IMR-90 (cell line): Measurements from ENCODE around the gene CCNQ. TPM values are rescaled to one million over a fixed set of nuclear protein-coding genes. Genes with fewer than 3 reads are reported as not detected.

Experiments
- ATAC-seq: fragments of 200-7000 bp; cut with Tn5 transposase; 2 replicates; pipeline ENCODE4 v1.9.1; 2020; ENCODE audit warnings: low read depth, mild to moderate bottlenecking, moderate library complexity
- BruUV-seq: library from RNA; stranded (reverse); fragments of 400-500 nt; replicated peaks from 2 replicates; lab custom pipeline; 2021; lab: Mats Ljungman, UMichigan
- CTCF ChIA-PET: fragments of 300-600 bp; formaldehyde crosslinking; extraction: SDS; loops from one replicate; lab custom pipeline; 2021; ENCODE audit warnings: antibody characterized with exemption; lab: Yijun Ruan, JAX
- POLR2A ChIA-PET: fragments of 300-600 bp; sonication (Branson Sonifier 250); formaldehyde crosslinking; loops from one replicate; lab custom pipeline; 2022; ENCODE audit warnings: antibody characterized with exemption; ENCODE audit not compliant: unreplicated experiment; lab: Charles Lee
- DNase-seq: peaks from one replicate; pipeline ENCODE4 v3.0.0; 2013
- H2AFZ ChIP-seq: replicated peaks from 2 replicates; pipeline ENCODE3; 2013; ENCODE audit warnings: low read length, mild to moderate bottlenecking; ENCODE audit not compliant: poor library complexity
- H2AK5ac ChIP-seq: 2 replicates; pipeline ENCODE4 v1.6.1; 2013; ENCODE audit warnings: low read depth, low read length, inconsistent platforms
- H2AK9ac ChIP-seq: replicated peaks from 2 replicates; pipeline ENCODE3; 2013; ENCODE audit warnings: mild to moderate bottlenecking, low read depth, low read length, moderate library complexity; ENCODE audit not compliant: poor library complexity
- H2BK120ac ChIP-seq: 2 replicates; pipeline ENCODE4 v1.6.1; 2013; ENCODE audit warnings: low read depth, low read length, inconsistent platforms
- H2BK15ac ChIP-seq: 3 replicates; pipeline ENCODE4 v1.6.1; 2013; ENCODE audit warnings: low read depth, low read length, inconsistent platforms
- H2BK20ac ChIP-seq: 2 replicates; pipeline ENCODE4 v1.6.1; 2013; ENCODE audit warnings: low read depth, mild to moderate bottlenecking, inconsistent platforms, low read length, moderate library complexity
- H2BK5ac ChIP-seq: 2 replicates; pipeline ENCODE4 v1.6.1; 2013; ENCODE audit warnings: mild to moderate bottlenecking, low read depth, low read length, inconsistent platforms; ENCODE audit not compliant: poor library complexity, severe bottlenecking
- H3K14ac ChIP-seq: replicated peaks from 2 replicates; pipeline ENCODE4 v1.6.1; 2013; ENCODE audit warnings: low read depth, low read length, inconsistent platforms
- H3K18ac ChIP-seq: 2 replicates; pipeline ENCODE4 v1.6.1; 2013; ENCODE audit warnings: low read depth, low read length, control low read depth
- H3K23ac ChIP-seq: 2 replicates; pipeline ENCODE4 v1.6.1; 2013; ENCODE audit warnings: low read depth, low read length, inconsistent platforms
- H3K27ac ChIP-seq: 2 replicates; pipeline ENCODE4 v1.5.1; 2013; ENCODE audit warnings: mild to moderate bottlenecking, control low read depth, low read length; ENCODE audit not compliant: insufficient read depth
- H3K27me3 ChIP-seq: 2 replicates; pipeline ENCODE4 v1.6.1; 2013; ENCODE audit warnings: low read length; ENCODE audit not compliant: control insufficient read depth, insufficient read depth
- H3K36me3 ChIP-seq: 2 replicates; pipeline ENCODE4 v1.6.1; 2013; ENCODE audit warnings: low read length, mixed read lengths; ENCODE audit not compliant: control insufficient read depth, insufficient read depth
- H3K4ac ChIP-seq: 2 replicates; pipeline ENCODE4 v1.6.1; 2013; ENCODE audit warnings: low read depth, low read length, inconsistent platforms
- H3K4me1 ChIP-seq: 2 replicates; pipeline ENCODE4 v1.6.1; 2013; ENCODE audit warnings: low read length, mixed read lengths; ENCODE audit not compliant: control insufficient read depth, insufficient read depth
- H3K4me2 ChIP-seq: 2 replicates; pipeline ENCODE4 v1.6.1; 2013; ENCODE audit warnings: low read depth, mild to moderate bottlenecking, control low read depth, low read length, moderate library complexity
- H3K4me3 ChIP-seq: 2 replicates; pipeline ENCODE4 v1.5.1; 2013; ENCODE audit warnings: low read depth, mild to moderate bottlenecking, control low read depth, low read length, moderate library complexity; ENCODE audit not compliant: insufficient read depth
- H3K56ac ChIP-seq: 2 replicates; pipeline ENCODE4 v1.6.1; 2013; ENCODE audit warnings: low read length, inconsistent platforms; ENCODE audit not compliant: insufficient read depth; ENCODE audit errors: extremely low read depth
- H3K79me1 ChIP-seq, 2 experiments: 2 replicates each; pipeline ENCODE4 v1.6.1; 2013; ENCODE audit warnings: low read length in 2 of 2, inconsistent platforms in 1 of 2, low read depth in 1 of 2
- H3K9ac ChIP-seq: 2 replicates; pipeline ENCODE4 v1.6.1; 2013; ENCODE audit warnings: low read depth, low read length, control low read depth
- H3K9me1 ChIP-seq: 2 replicates; pipeline ENCODE4 v1.6.1; 2013; ENCODE audit warnings: low read length, inconsistent platforms; ENCODE audit not compliant: insufficient read depth
- H3K9me3 ChIP-seq: 2 replicates; pipeline ENCODE4 v1.6.1; 2013; ENCODE audit warnings: low read length; ENCODE audit not compliant: control insufficient read depth, insufficient read depth
- H4K20me1 ChIP-seq: 2 replicates; pipeline ENCODE4 v1.6.1; 2013; ENCODE audit warnings: low read length, inconsistent platforms; ENCODE audit not compliant: insufficient read depth
- H4K5ac ChIP-seq: 2 replicates; pipeline ENCODE4 v1.6.1; 2013; ENCODE audit warnings: mild to moderate bottlenecking, low read depth, low read length, control low read depth
- H4K8ac ChIP-seq, 2 experiments: 2 replicates each; pipeline ENCODE4 v1.6.1; 2013; ENCODE audit warnings: low read depth in 2 of 2, low read length in 2 of 2, control low read depth in 1 of 2, inconsistent platforms in 1 of 2
- H4K91ac ChIP-seq: 2 replicates; pipeline ENCODE4 v1.6.1; 2013; ENCODE audit warnings: low read depth, low read length, inconsistent platforms; ENCODE audit not compliant: insufficient read depth
- BHLHE40 ChIP-seq: fragments of 150-350 bp; IDR thresholded peaks from 2 replicates; pipeline ENCODE4 v1.6.1; 2016; ENCODE audit warnings: mild to moderate bottlenecking, low read depth, low read length
- CEBPB ChIP-seq: IDR thresholded peaks from 2 replicates; pipeline ENCODE4 v1.6.1; 2012; ENCODE audit warnings: low read depth, low read length, improper control_type of control experiment
- CHD1 ChIP-seq: IDR thresholded peaks from 2 replicates; pipeline ENCODE4 v1.6.1; 2012; ENCODE audit warnings: low read depth, low read length, improper control_type of control experiment
- CTCF ChIP-seq: conservative IDR thresholded peaks from 2 replicates; pipeline ENCODE4 v1.5.1; 2012; ENCODE audit warnings: mild to moderate bottlenecking, low read depth, low read length, improper control_type of control experiment
- FOS ChIP-seq: fragments of 150-350 bp; IDR thresholded peaks from 2 replicates; pipeline ENCODE4 v1.6.1; 2016; ENCODE audit warnings: low read depth, low read length
- MAFK ChIP-seq: IDR thresholded peaks from 2 replicates; pipeline ENCODE4 v1.6.1; 2012; ENCODE audit warnings: low read depth, low read length, improper control_type of control experiment
- MAZ ChIP-seq: IDR thresholded peaks from 2 replicates; pipeline ENCODE4 v1.6.1; 2012; ENCODE audit warnings: low read depth, mild to moderate bottlenecking, low read length, improper control_type of control experiment, moderate library complexity, borderline replicate concordance
- MXI1 ChIP-seq: IDR thresholded peaks from 2 replicates; pipeline ENCODE4 v1.6.1; 2012; ENCODE audit warnings: low read depth, mild to moderate bottlenecking, low read length, moderate library complexity, borderline replicate concordance
- NFE2L2 ChIP-seq: fragments of 150-350 bp; IDR thresholded peaks from 2 replicates; pipeline ENCODE4 v1.6.1; 2016; ENCODE audit warnings: low read depth, mild to moderate bottlenecking, low read length
- POLR2A ChIP-seq: IDR thresholded peaks from 2 replicates; pipeline ENCODE4 v1.6.1; 2012; ENCODE audit warnings: mild to moderate bottlenecking, low read depth, low read length
- RAD21 ChIP-seq: IDR thresholded peaks from 2 replicates; pipeline ENCODE4 v1.6.1; 2012; ENCODE audit warnings: low read length, improper control_type of control experiment
- RCOR1 ChIP-seq: IDR thresholded peaks from 2 replicates; pipeline ENCODE4 v1.6.1; 2012; ENCODE audit warnings: mild to moderate bottlenecking, low read length, improper control_type of control experiment; ENCODE audit not compliant: insufficient replicate concordance
- RFX5 ChIP-seq: IDR thresholded peaks from 2 replicates; pipeline ENCODE4 v1.8.0; 2012; ENCODE audit warnings: low read depth, mild to moderate bottlenecking, low read length, moderate library complexity
- SMC3 ChIP-seq: fragments of 150-350 bp; IDR thresholded peaks from 2 replicates; pipeline ENCODE4 v1.6.1; 2016; ENCODE audit warnings: low read depth, mild to moderate bottlenecking, antibody characterized with exemption, low read length, moderate library complexity
- WGBS, 2 experiments: methylation state at CpG; one replicate each; pipeline versions ENCODE4 v1.1.5 to v1.1.7; 2013; ENCODE audit warnings: missing lambda C conversion rate in 2 of 2; ENCODE audit not compliant: insufficient read length in 1 of 2; ENCODE audit errors: extremely low coverage in 2 of 2; 5-methylcytosine and 5-hydroxymethylcytosine counted together
- dilution Hi-C: fragments of 300-500 bp; cut with HindIII; formaldehyde crosslinking; loops from one replicate; pipeline ENCODE4 v1.14.3; 2018; ENCODE audit warnings: low sequenced_read_pairs; ENCODE audit not compliant: unreplicated experiment
- in situ Hi-C: fragments of 300-500 bp; cut with MboI; formaldehyde crosslinking; loops from 3 replicates; pipeline ENCODE4 v1.14.3; 2019; ENCODE audit warnings: low sequenced_read_pairs, inconsistent platforms, mixed read lengths
- intact Hi-C: fragments of 100-400 bp; cut with micrococcal nuclease; formaldehyde crosslinking; loops from 2 replicates; pipeline ENCODE4 v1.10.0; 2022
- polyA plus RNA-seq, 3 experiments: library from polyadenylated mRNA; depleted of rRNA; stranded (reverse); fragments of >200 nt; gene quantifications; 2 replicates each; pipeline ENCODE4 v1.2.3, GENCODE V29; 2012; ENCODE audit warnings: low replicate concordance in 1 of 3
- total RNA-seq: library from RNA; depleted of rRNA; stranded (reverse); fragments of >200 nt; gene quantifications from 2 replicates; pipeline ENCODE4 v1.2.3, GENCODE V29; 2012
- TF ChIP-seq, protein P1 (sequence below): fragments of 150-350 bp; IDR thresholded peaks from 2 replicates; pipeline ENCODE4 v1.6.1; 2017; ENCODE audit warnings: mild to moderate bottlenecking, antibody characterized with exemption, low read length, low read depth
- TF ChIP-seq, protein P2 (sequence below): fragments of 150-350 bp; IDR thresholded peaks from 2 replicates; pipeline ENCODE4 v1.6.1; 2016; ENCODE audit warnings: low read depth, mild to moderate bottlenecking, low read length, moderate library complexity, borderline replicate concordance

CCNQ gene
- total and polyA plus RNA-seq, 2 of the 4 experiments (the other 2 are of a cell fraction) = 27.6 to 35.2 TPM

GRCh38 chrX:153585827-153586226 lies 13.1 kb downstream of the CCNQ start:
- no peaks in the 10 kb centered on the region for H3K9me1 ChIP-seq
- in situ Hi-C loops = no loop called here
- WGBS, 2 experiments = 81% methylated on average over 2 of the region's 4 CpGs; no CpG with 5 or more reads in 1 of the 2 experiments

More at GRCh38 chrX:153585827-153586226, 13.1 kb downstream of the CCNQ start:
- CTCF ChIA-PET = no interaction called here
- no peak overlapping the region for H2BK120ac ChIP-seq
- no TSS peak for BruUV-seq
- H4K91ac ChIP-seq = no peak overlapping the region
- no peak overlapping the region for H3K4me2 ChIP-seq
- ATAC-seq = no peak
- POLR2A ChIA-PET = no interaction called here
- H3K36me3 ChIP-seq = peaks cover 11% of the 10 kb centered on the region
- no peak overlapping the region for H2BK20ac ChIP-seq
- H3K4me1 ChIP-seq = no peaks in the 10 kb centered on the region
- dilution Hi-C loops = no loop called here
- H3K4me3 ChIP-seq = no peak overlapping the region
- no peaks in the 10 kb centered on the region for H3K9me3 ChIP-seq
- DNase-seq = no peak
- no peak overlapping the region for H3K27ac ChIP-seq
- no peaks in the 10 kb centered on the region for H3K79me1 ChIP-seq
- no peak overlapping the region for H3K56ac ChIP-seq
- no peak overlapping the region for H2AFZ ChIP-seq
- H3K4ac ChIP-seq = no peak overlapping the region
- H2BK15ac ChIP-seq = no peak overlapping the region
- H3K14ac ChIP-seq = no peak overlapping the region
- H4K8ac ChIP-seq = no peak overlapping the region
- H2BK5ac ChIP-seq = no peak overlapping the region
- no peak overlapping the region for H3K23ac ChIP-seq
- H3K18ac ChIP-seq = no peak overlapping the region
- intact Hi-C loops = no loop called here
- H4K20me1 ChIP-seq = no peaks in the 10 kb centered on the region
- no peaks in the 10 kb centered on the region; the same call in 1 of the 2 replicates for H3K27me3 ChIP-seq
- no peak overlapping the region for H3K9ac ChIP-seq
- no peak overlapping the region for H2AK9ac ChIP-seq
- no peak overlapping the region for H4K5ac ChIP-seq
- no peak overlapping the region for H2AK5ac ChIP-seq
- TF ChIP-seq CTCF = no peak
- no peak for TF ChIP-seq POLR2A
- TF ChIP-seq, protein P1, sequence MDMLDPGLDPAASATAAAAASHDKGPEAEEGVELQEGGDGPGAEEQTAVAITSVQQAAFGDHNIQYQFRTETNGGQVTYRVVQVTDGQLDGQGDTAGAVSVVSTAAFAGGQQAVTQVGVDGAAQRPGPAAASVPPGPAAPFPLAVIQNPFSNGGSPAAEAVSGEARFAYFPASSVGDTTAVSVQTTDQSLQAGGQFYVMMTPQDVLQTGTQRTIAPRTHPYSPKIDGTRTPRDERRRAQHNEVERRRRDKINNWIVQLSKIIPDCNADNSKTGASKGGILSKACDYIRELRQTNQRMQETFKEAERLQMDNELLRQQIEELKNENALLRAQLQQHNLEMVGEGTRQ = no peak
- no peak for TF ChIP-seq MAZ
- no peak for TF ChIP-seq RFX5
- no peak for TF ChIP-seq RCOR1
- TF ChIP-seq CHD1 = no peak
- TF ChIP-seq MXI1 = no peak
- TF ChIP-seq FOS = no peak
- TF ChIP-seq MAFK = no peak
- no peak for TF ChIP-seq CEBPB
- no peak for TF ChIP-seq BHLHE40
- TF ChIP-seq, protein P2, sequence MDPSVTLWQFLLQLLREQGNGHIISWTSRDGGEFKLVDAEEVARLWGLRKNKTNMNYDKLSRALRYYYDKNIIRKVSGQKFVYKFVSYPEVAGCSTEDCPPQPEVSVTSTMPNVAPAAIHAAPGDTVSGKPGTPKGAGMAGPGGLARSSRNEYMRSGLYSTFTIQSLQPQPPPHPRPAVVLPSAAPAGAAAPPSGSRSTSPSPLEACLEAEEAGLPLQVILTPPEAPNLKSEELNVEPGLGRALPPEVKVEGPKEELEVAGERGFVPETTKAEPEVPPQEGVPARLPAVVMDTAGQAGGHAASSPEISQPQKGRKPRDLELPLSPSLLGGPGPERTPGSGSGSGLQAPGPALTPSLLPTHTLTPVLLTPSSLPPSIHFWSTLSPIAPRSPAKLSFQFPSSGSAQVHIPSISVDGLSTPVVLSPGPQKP = no peak
- no peak for TF ChIP-seq SMC3
- no peak for TF ChIP-seq NFE2L2
- no peak for TF ChIP-seq RAD21
